A549 (cell line): ENCODE data around the gene VAMP5.

Experiments used
- CTCF ChIP-seq: fragments of >200 bp; sonication (Bioruptor Twin); formaldehyde crosslinking; IDR thresholded peaks from 3 replicates; pipeline ENCODE4 v1.5.1; 2016
- HDAC2 ChIP-seq: fragments of 200-600 bp; sonication (generic); IDR thresholded peaks from 2 replicates; pipeline ENCODE4 v1.6.1; 2016
- PBX3 ChIP-seq: IDR thresholded peaks from 2 replicates; pipeline ENCODE4 v1.6.1; 2012
- POLR2AphosphoS2 ChIP-seq: conservative IDR thresholded peaks from 2 replicates; pipeline ENCODE4 v1.6.1; 2012; ENCODE audit warnings: low read length, improper control_type of control experiment, inconsistent platforms
- RFX5 ChIP-seq: fragments of 450-650 bp; IDR thresholded peaks from 2 replicates; pipeline ENCODE4 v1.7.1; 2014; ENCODE audit warnings: antibody characterized with exemption, mild to moderate bottlenecking, moderate library complexity

- TF ChIP-seq CTCF: no peak
- no peak for TF ChIP-seq POLR2AphosphoS2
- TF ChIP-seq RFX5: no peak
- TF ChIP-seq PBX3: no peak
- TF ChIP-seq HDAC2: no peak
Observed at GRCh38 chr2:85540133-85540648, 44.0 kb upstream of the VAMP5 start.
